GM23338 (cell line): ENCODE data around the gene ZBTB12. TPM values are rescaled to one million over a fixed set of nuclear protein-coding genes. Genes with fewer than 3 reads are reported as not detected.

Source experiments
- ATAC-seq: fragments of 200-7000 bp; cut with Tn5 transposase; 3 replicates; pipeline ENCODE4 v1.9.1; 2020
- DNase-seq: peaks from one replicate; pipeline ENCODE4 v3.0.0-alpha.2; 2015; ENCODE audit warnings: low spot score
- H2AFZ ChIP-seq: fragments of 200-600 bp; sonication (generic); 2 replicates; pipeline ENCODE4 v1.8.0; 2016; ENCODE audit warnings: antibody characterized with exemption, mild to moderate bottlenecking, moderate library complexity
- H3F3A ChIP-seq: fragments of 200-600 bp; sonication (generic); replicated peaks from 2 replicates; pipeline ENCODE4 v1.8.0; 2017; ENCODE audit warnings: antibody characterized with exemption, mixed run types, low read depth
- H3K27ac ChIP-seq: fragments of 200-600 bp; sonication (generic); 2 replicates; pipeline ENCODE4 v1.6.1; 2016; ENCODE audit warnings: low read depth
- H3K27me3 ChIP-seq: fragments of 200-600 bp; sonication (generic); 2 replicates; pipeline ENCODE4 v1.8.0; 2016; ENCODE audit warnings: mild to moderate bottlenecking, mixed run types, moderate library complexity; ENCODE audit not compliant: insufficient read depth
- H3K36me3 ChIP-seq: fragments of 200-600 bp; sonication (generic); 2 replicates; pipeline ENCODE4 v1.8.0; 2016; ENCODE audit warnings: mild to moderate bottlenecking; ENCODE audit not compliant: insufficient read depth
- H3K4me1 ChIP-seq: fragments of 200-600 bp; sonication (generic); 2 replicates; pipeline ENCODE4 v1.8.0; 2016; ENCODE audit warnings: mild to moderate bottlenecking, moderate library complexity; ENCODE audit not compliant: insufficient read depth
- H3K4me2 ChIP-seq: fragments of 200-600 bp; sonication (generic); 2 replicates; pipeline ENCODE4 v1.7.1; 2017; ENCODE audit warnings: mixed run types
- H3K4me3 ChIP-seq: fragments of 200-600 bp; sonication (generic); 2 replicates; pipeline ENCODE4 v1.6.1; 2016; ENCODE audit warnings: mixed run types
- H3K79me2 ChIP-seq: fragments of 200-600 bp; sonication (generic); replicated peaks from 2 replicates; pipeline ENCODE4 v1.8.0; 2017; ENCODE audit warnings: mild to moderate bottlenecking; ENCODE audit not compliant: insufficient read depth
- H3K9me2 ChIP-seq: fragments of 200-600 bp; sonication (generic); 2 replicates; pipeline ENCODE4 v1.8.0; 2017; ENCODE audit not compliant: insufficient read depth
- H4K20me1 ChIP-seq: fragments of 200-600 bp; sonication (generic); replicated peaks from 2 replicates; pipeline ENCODE4 v1.8.0; 2017; ENCODE audit warnings: mild to moderate bottlenecking; ENCODE audit not compliant: insufficient read depth
- H3K27ac Mint-ChIP-seq: 2 replicates; pipeline ENCODE4 v1.8.0; 2020; ENCODE audit warnings: inconsistent platforms, mild to moderate bottlenecking, moderate library complexity, mixed read lengths
- H3K27me3 Mint-ChIP-seq: 3 replicates; pipeline ENCODE4 v1.8.0; 2022; ENCODE audit warnings: low read depth, mild to moderate bottlenecking, moderate library complexity, mixed read lengths, inconsistent platforms; ENCODE audit not compliant: insufficient read depth, poor library complexity
- H3K36me3 Mint-ChIP-seq: 3 replicates; pipeline ENCODE4 v1.8.0; 2021; ENCODE audit warnings: low read depth, mild to moderate bottlenecking, inconsistent platforms, moderate library complexity, mixed read lengths
- H3K4me1 Mint-ChIP-seq: 3 replicates; pipeline ENCODE4 v1.8.0; 2020; ENCODE audit warnings: mild to moderate bottlenecking, inconsistent platforms, mixed read lengths
- H3K4me3 Mint-ChIP-seq: 3 replicates; pipeline ENCODE4 v1.8.0; 2021; ENCODE audit warnings: moderate library complexity, mild to moderate bottlenecking, inconsistent platforms, mixed read lengths
- H3K9me3 Mint-ChIP-seq: 3 replicates; pipeline ENCODE4 v1.8.0; 2020; ENCODE audit warnings: moderate library complexity, mild to moderate bottlenecking, inconsistent platforms, mixed read lengths
- EZH2 ChIP-seq: fragments of 200-600 bp; sonication (generic); IDR thresholded peaks from one replicate; pipeline ENCODE4 v1.8.0; 2017; ENCODE audit warnings: antibody characterized with exemption, mild to moderate bottlenecking, low read depth; ENCODE audit not compliant: unreplicated experiment
- EZH2phosphoT487 ChIP-seq: fragments of 200-600 bp; sonication (generic); IDR thresholded peaks from one replicate; pipeline ENCODE4 v1.8.1; 2018; ENCODE audit warnings: antibody characterized with exemption; ENCODE audit not compliant: unreplicated experiment
- STAT1 ChIP-seq: IDR thresholded peaks from one replicate; pipeline ENCODE4 v1.6.1; 2016; ENCODE audit warnings: antibody characterized with exemption; ENCODE audit not compliant: unreplicated experiment
- ZNF114 ChIP-seq: fragments of 250-450 bp; sonication (Bioruptor Pico); IDR thresholded peaks from 2 replicates; pipeline ENCODE4 v1.5.0; 2020; ENCODE audit warnings: mild to moderate bottlenecking, moderate library complexity
- ZNF462 ChIP-seq: fragments of 250-450 bp; sonication (Bioruptor Pico); IDR thresholded peaks from 2 replicates; pipeline ENCODE4 v1.5.0; 2020; ENCODE audit warnings: mild to moderate bottlenecking, moderate library complexity
- polyA plus RNA-seq: library from polyadenylated mRNA; unstranded; fragments of >200 nt; fragmentation: Nextera tagmentation; extraction: Ambion mirVana; gene quantifications from 2 replicates; pipeline ENCODE4 v1.2.1, GENCODE V29; 2016
- total RNA-seq: library from RNA; depleted of rRNA; stranded (reverse); fragments of >200 nt; shearing (Covaris generic); gene quantifications from 2 replicates; pipeline ENCODE4 v1.2.3, GENCODE V29; 2014
- TF ChIP-seq, protein P1 (sequence below): IDR thresholded peaks from 2 replicates; pipeline ENCODE4 v1.6.1; 2016; ENCODE audit warnings: antibody characterized with exemption
- TF ChIP-seq, protein P2 (sequence below): IDR thresholded peaks from one replicate; pipeline ENCODE4 v1.6.1; 2018; ENCODE audit warnings: antibody characterized with exemption; ENCODE audit not compliant: unreplicated experiment

The ZBTB12 gene
- total and polyA plus RNA-seq, 2 experiments from 2014 or later, result 0.18 to 14.4 TPM

- TF ChIP-seq EZH2, result no peak
Observed at GRCh38 chr6:31918069-31918720, 16.3 kb upstream of the ZBTB12 start (continued).

DNA sequence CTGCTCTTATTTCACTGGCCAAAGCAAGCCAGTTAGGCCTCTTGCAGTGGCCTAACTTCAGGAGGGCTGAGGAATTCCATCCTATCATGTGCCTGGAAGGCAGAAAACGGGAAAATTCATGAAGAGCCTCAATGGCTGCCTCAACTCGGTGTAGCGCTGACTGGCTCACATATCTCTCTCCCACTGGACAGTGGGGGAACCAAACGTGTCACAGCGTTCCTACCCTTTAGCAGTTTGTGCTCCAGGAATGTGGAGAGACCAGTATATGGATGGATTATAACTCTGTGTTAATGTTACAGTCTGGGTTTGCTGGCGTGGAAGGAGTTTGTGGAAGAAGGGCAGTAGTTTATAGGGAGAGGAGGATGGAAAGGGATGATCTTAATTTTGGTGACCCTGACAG lies 13.9 kb upstream of the ZBTB12 start:
- DNase-seq (no peak), ATAC-seq (no peak)
- Histone ChIP-seq H3K4me1 (no peaks in the 10 kb centered on the region), H3F3A (no peaks in the 10 kb centered on the region), H3K4me3 (no peak overlapping the region), H3K27me3 (no peaks in the 10 kb centered on the region), H4K20me1 (no peaks in the 10 kb centered on the region), H3K4me2 (no peak overlapping the region), H3K27ac (no peak overlapping the region), H3K36me3 (no peaks in the 10 kb centered on the region), H3K79me2 (no peaks in the 10 kb centered on the region), H3K9me2 (no peaks in the 10 kb centered on the region), H2AFZ (peak overlapping the region; percentile 64; the same call in 1 of the 2 replicates)
- TF ChIP-seq, protein P1, sequence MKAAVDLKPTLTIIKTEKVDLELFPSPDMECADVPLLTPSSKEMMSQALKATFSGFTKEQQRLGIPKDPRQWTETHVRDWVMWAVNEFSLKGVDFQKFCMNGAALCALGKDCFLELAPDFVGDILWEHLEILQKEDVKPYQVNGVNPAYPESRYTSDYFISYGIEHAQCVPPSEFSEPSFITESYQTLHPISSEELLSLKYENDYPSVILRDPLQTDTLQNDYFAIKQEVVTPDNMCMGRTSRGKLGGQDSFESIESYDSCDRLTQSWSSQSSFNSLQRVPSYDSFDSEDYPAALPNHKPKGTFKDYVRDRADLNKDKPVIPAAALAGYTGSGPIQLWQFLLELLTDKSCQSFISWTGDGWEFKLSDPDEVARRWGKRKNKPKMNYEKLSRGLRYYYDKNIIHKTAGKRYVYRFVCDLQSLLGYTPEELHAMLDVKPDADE, result no peak
- TF ChIP-seq EZH2phosphoT487, result no peak
- TF ChIP-seq ZNF114 (CRISPR knock-in tag), result no peak
- TF ChIP-seq STAT1, result no peak
- TF ChIP-seq EZH2, result no peak
- TF ChIP-seq, protein P2, sequence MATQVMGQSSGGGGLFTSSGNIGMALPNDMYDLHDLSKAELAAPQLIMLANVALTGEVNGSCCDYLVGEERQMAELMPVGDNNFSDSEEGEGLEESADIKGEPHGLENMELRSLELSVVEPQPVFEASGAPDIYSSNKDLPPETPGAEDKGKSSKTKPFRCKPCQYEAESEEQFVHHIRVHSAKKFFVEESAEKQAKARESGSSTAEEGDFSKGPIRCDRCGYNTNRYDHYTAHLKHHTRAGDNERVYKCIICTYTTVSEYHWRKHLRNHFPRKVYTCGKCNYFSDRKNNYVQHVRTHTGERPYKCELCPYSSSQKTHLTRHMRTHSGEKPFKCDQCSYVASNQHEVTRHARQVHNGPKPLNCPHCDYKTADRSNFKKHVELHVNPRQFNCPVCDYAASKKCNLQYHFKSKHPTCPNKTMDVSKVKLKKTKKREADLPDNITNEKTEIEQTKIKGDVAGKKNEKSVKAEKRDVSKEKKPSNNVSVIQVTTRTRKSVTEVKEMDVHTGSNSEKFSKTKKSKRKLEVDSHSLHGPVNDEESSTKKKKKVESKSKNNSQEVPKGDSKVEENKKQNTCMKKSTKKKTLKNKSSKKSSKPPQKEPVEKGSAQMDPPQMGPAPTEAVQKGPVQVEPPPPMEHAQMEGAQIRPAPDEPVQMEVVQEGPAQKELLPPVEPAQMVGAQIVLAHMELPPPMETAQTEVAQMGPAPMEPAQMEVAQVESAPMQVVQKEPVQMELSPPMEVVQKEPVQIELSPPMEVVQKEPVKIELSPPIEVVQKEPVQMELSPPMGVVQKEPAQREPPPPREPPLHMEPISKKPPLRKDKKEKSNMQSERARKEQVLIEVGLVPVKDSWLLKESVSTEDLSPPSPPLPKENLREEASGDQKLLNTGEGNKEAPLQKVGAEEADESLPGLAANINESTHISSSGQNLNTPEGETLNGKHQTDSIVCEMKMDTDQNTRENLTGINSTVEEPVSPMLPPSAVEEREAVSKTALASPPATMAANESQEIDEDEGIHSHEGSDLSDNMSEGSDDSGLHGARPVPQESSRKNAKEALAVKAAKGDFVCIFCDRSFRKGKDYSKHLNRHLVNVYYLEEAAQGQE, result no peak
- no peak for TF ChIP-seq ZNF462 (CRISPR knock-in tag)
- Mint-ChIP-seq H3K27ac (no peak overlapping the region), H3K36me3 (no peaks in the 10 kb centered on the region), H3K9me3 (no peaks in the 10 kb centered on the region), H3K4me3 (no peak overlapping the region), H3K27me3 (peaks cover 4% of the 10 kb centered on the region), H3K4me1 (no peaks in the 10 kb centered on the region)
